Uterus (tissue), 2 donors: ENCODE data around the gene EFEMP2.

Source experiments
- POLR2A ChIP-seq, 2 donors: fragments of 450-650 bp; IDR thresholded peaks; one replicate each; pipeline ENCODE4 v1.6.1; 2016; ENCODE audit warnings: antibody characterized with exemption in 2 of 2, mild to moderate bottlenecking in 1 of 2, moderate library complexity in 1 of 2
- TF ChIP-seq, protein P1 (sequence below), 4 experiments: fragments of 200-600 bp in 2 of 4; fragments of 450-650 bp in 2 of 4; sonication (generic) in 2 of 4; IDR thresholded peaks; one replicate each; pipeline ENCODE4 v1.5.1; 2016 to 2019; ENCODE audit warnings: antibody characterized with exemption in 4 of 4, mild to moderate bottlenecking in 2 of 4, moderate library complexity in 1 of 4

DNA sequence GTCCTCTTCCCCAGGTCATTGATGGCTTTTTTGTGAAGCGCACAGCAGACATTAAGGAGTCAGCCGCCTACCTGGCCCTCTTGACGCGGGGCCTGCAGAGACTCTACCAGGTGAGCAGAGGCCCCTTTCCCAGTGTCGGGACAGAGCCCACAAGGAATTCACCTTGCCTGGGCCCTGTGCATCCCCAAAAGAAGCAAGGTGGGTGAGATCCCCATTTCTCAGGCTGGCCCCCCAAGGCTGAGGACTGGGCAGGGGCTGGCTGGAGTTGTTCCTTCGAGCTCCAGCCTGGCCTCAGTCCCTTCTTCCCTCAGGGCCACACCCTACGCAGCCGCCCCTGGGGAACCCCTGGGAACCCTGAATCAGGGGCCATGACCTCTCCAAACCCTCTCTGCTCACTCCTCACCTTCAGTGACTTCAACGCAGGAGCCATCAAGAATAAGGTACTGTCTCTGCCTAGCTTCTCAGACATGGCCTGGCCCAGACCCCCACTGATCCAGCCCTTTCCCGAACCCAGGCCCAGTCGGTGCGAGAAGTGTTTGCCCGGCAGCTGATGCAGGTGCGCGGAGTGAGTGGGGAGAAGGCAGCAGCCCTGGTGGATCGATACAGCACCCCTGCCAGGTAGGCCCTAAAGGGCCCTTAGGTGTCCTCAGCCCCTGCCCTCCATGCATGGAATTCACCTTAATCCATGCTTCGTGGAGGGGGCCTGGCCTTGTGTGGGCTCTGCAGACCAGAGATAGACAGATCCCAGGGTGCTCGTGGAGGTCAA is 7.7 kb downstream of the EFEMP2 start:
- TF ChIP-seq, protein P1, sequence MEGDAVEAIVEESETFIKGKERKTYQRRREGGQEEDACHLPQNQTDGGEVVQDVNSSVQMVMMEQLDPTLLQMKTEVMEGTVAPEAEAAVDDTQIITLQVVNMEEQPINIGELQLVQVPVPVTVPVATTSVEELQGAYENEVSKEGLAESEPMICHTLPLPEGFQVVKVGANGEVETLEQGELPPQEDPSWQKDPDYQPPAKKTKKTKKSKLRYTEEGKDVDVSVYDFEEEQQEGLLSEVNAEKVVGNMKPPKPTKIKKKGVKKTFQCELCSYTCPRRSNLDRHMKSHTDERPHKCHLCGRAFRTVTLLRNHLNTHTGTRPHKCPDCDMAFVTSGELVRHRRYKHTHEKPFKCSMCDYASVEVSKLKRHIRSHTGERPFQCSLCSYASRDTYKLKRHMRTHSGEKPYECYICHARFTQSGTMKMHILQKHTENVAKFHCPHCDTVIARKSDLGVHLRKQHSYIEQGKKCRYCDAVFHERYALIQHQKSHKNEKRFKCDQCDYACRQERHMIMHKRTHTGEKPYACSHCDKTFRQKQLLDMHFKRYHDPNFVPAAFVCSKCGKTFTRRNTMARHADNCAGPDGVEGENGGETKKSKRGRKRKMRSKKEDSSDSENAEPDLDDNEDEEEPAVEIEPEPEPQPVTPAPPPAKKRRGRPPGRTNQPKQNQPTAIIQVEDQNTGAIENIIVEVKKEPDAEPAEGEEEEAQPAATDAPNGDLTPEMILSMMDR (IDR thresholded peaks at IDR 0.05): no peak
- no peak for TF ChIP-seq POLR2A (IDR thresholded peaks at IDR 0.05)
